Measurements from ENCODE around the gene STARD7. TPM values are rescaled to one million over a fixed set of nuclear protein-coding genes. Genes with fewer than 3 reads are reported as not detected.
A peak's percentile ranks its signal among the peaks of the same experiment; 100 is the strongest.
"Not testable (repeated sequence)": the region's sequence is repeated elsewhere in the genome, so short reads cannot be mapped to it uniquely, and the experiment has no call there.

STARD7 gene
- total RNA-seq, 1 donor, result 170 TPM

- no peak for TF ChIP-seq CTCF (IDR thresholded peaks at IDR 0.05; ENCODE audit: insufficient read depth, low read length)
- H3K4me3 ChIP-seq (ENCODE audit: low read depth, low read length), result peak overlapping the region; percentile 70
- no peak for DNase-seq (ENCODE audit: low read depth)
Measured at GRCh38 chr2:96144481-96145035, 64.1 kb downstream of the STARD7 start.

- DNase-seq (ENCODE audit: low read depth), result no peak
- TF ChIP-seq CTCF (IDR thresholded peaks at IDR 0.05; ENCODE audit: insufficient read depth, low read length), result peak; percentile 5
- no peak overlapping the region for H3K4me3 ChIP-seq (ENCODE audit: low read depth, low read length)
Measured at GRCh38 chr2:96143848-96144480, 64.7 kb downstream of the STARD7 start.

GRCh38 chr2:96143231-96143847, 65.3 kb downstream of the STARD7 start:
- TF ChIP-seq CTCF (IDR thresholded peaks at IDR 0.05; ENCODE audit: insufficient read depth, low read length), result no peak
- no peak for DNase-seq (ENCODE audit: low read depth)
- H3K4me3 ChIP-seq (ENCODE audit: low read depth, low read length), result no peak overlapping the region

- no peak for TF ChIP-seq CTCF (IDR thresholded peaks at IDR 0.05; ENCODE audit: insufficient read depth, low read length)
- DNase-seq (ENCODE audit: low read depth), result no peak
- H3K4me3 ChIP-seq (ENCODE audit: low read depth, low read length), result no peak overlapping the region
Measured at GRCh38 chr2:96142217-96143113, 66.2 kb downstream of the STARD7 start.

GRCh38 chr2:96141624-96141967, 67.0 kb downstream of the STARD7 start:
- not testable (repeated sequence) for DNase-seq (ENCODE audit: low read depth); H3K4me3 ChIP-seq (ENCODE audit: low read depth, low read length)

- DNase-seq (ENCODE audit: low read depth), result no peak
- H3K4me3 ChIP-seq (ENCODE audit: low read depth, low read length), result no peak overlapping the region
- TF ChIP-seq CTCF (IDR thresholded peaks at IDR 0.05; ENCODE audit: insufficient read depth, low read length), result no peak
Measured at GRCh38 chr2:96140941-96141623, 67.5 kb downstream of the STARD7 start.

Measured in fibroblast of the aortic adventitia (primary cell).